HUES6 (cell line): ENCODE results near the gene HTRA3.

ENCODE experiments used
- H3K27ac ChIP-seq: 2 replicates; pipeline ENCODE4 v1.7.0; 2013; ENCODE audit warnings: low read depth, mild to moderate bottlenecking, low read length, inconsistent platforms
- H3K27me3 ChIP-seq: 2 replicates; pipeline ENCODE4 v1.6.1; 2013; ENCODE audit warnings: low read length; ENCODE audit not compliant: control insufficient read depth, insufficient read depth
- H3K36me3 ChIP-seq: 2 replicates; pipeline ENCODE4 v1.6.1; 2013; ENCODE audit warnings: low read length; ENCODE audit not compliant: control insufficient read depth, insufficient read depth
- H3K4me1 ChIP-seq: 2 replicates; pipeline ENCODE4 v1.6.1; 2013; ENCODE audit warnings: low read length; ENCODE audit not compliant: control insufficient read depth, insufficient read depth
- H3K4me3 ChIP-seq: 2 replicates; pipeline ENCODE4 v1.5.1; 2013; ENCODE audit warnings: low read depth, low read length
- H3K9ac ChIP-seq: one replicate; pipeline ENCODE4 v1.6.1; 2013; ENCODE audit warnings: mild to moderate bottlenecking, low read length
- H3K9me3 ChIP-seq: 2 replicates; pipeline ENCODE4 v1.6.1; 2013; ENCODE audit warnings: low read depth, low read length; ENCODE audit not compliant: control insufficient read depth, insufficient read depth

Gene HTRA3

GRCh38 chr4:8270912-8271815, 1.6 kb downstream of the HTRA3 start:
- no peak overlapping the region for H3K4me3 ChIP-seq
- H3K4me1 ChIP-seq: peaks cover 17% of the 10 kb centered on the region
- no peaks in the 10 kb centered on the region for H3K36me3 ChIP-seq
- no peaks in the 10 kb centered on the region for H3K9me3 ChIP-seq
- H3K27me3 ChIP-seq: peaks cover 27% of the 10 kb centered on the region
- H3K9ac ChIP-seq: no peak overlapping the region
- H3K27ac ChIP-seq: no peak overlapping the region

GRCh38 chr4:8271821-8272220, 2.3 kb downstream of the HTRA3 start:
- no peaks in the 10 kb centered on the region for H3K9me3 ChIP-seq
- no peak overlapping the region for H3K4me3 ChIP-seq
- peaks cover 27% of the 10 kb centered on the region for H3K27me3 ChIP-seq
- peaks cover 15% of the 10 kb centered on the region for H3K4me1 ChIP-seq
- no peak overlapping the region for H3K9ac ChIP-seq
- no peak overlapping the region for H3K27ac ChIP-seq
- no peaks in the 10 kb centered on the region for H3K36me3 ChIP-seq

GRCh38 chr4:8272472-8273428, 3.2 kb downstream of the HTRA3 start:
- H3K4me3 ChIP-seq: no peak overlapping the region
- peaks cover 12% of the 10 kb centered on the region for H3K4me1 ChIP-seq

GRCh38 chr4:8273450-8273849, 3.9 kb downstream of the HTRA3 start:
- Histone ChIP-seq H3K27me3 (peaks cover 27% of the 10 kb centered on the region), H3K9me3 (no peaks in the 10 kb centered on the region), H3K9ac (no peak overlapping the region), H3K27ac (no peak overlapping the region), H3K36me3 (no peaks in the 10 kb centered on the region), H3K4me3 (no peak overlapping the region), H3K4me1 (peaks cover 12% of the 10 kb centered on the region)

More at GRCh38 chr4:8272472-8273428, 3.2 kb downstream of the HTRA3 start:
- no peaks in the 10 kb centered on the region for H3K9me3 ChIP-seq
- H3K36me3 ChIP-seq: no peaks in the 10 kb centered on the region
- H3K9ac ChIP-seq: no peak overlapping the region
- H3K27me3 ChIP-seq: peaks cover 27% of the 10 kb centered on the region
- no peak overlapping the region for H3K27ac ChIP-seq

- peaks cover 10% of the 10 kb centered on the region for H3K4me1 ChIP-seq
- H3K4me3 ChIP-seq: no peak overlapping the region
- no peak overlapping the region for H3K9ac ChIP-seq
Observed at GRCh38 chr4:8274066-8274652, 4.6 kb downstream of the HTRA3 start.

GRCh38 chr4:8274765-8275547, 5.4 kb downstream of the HTRA3 start:
- Histone ChIP-seq H3K9ac (no peak overlapping the region), H3K4me3 (no peak overlapping the region), H3K27ac (no peak overlapping the region), H3K4me1 (peaks cover 7% of the 10 kb centered on the region), H3K36me3 (no peaks in the 10 kb centered on the region), H3K9me3 (no peaks in the 10 kb centered on the region), H3K27me3 (peaks cover 22% of the 10 kb centered on the region)

More at GRCh38 chr4:8274066-8274652, 4.6 kb downstream of the HTRA3 start:
- no peaks in the 10 kb centered on the region for H3K36me3 ChIP-seq
- H3K27ac ChIP-seq: no peak overlapping the region
- H3K27me3 ChIP-seq: peaks cover 27% of the 10 kb centered on the region
- H3K9me3 ChIP-seq: no peaks in the 10 kb centered on the region

- H3K9me3 ChIP-seq: no peaks in the 10 kb centered on the region
- H3K27ac ChIP-seq: no peak overlapping the region
- H3K9ac ChIP-seq: no peak overlapping the region
- no peaks in the 10 kb centered on the region for H3K36me3 ChIP-seq
- H3K4me1 ChIP-seq: peaks cover 3% of the 10 kb centered on the region; the same call in 1 of the 2 replicates
- H3K27me3 ChIP-seq: peaks cover 16% of the 10 kb centered on the region
- no peak overlapping the region for H3K4me3 ChIP-seq
Observed at GRCh38 chr4:8275548-8275910, 6.0 kb downstream of the HTRA3 start.

- Histone ChIP-seq H3K4me1 (peaks cover 3% of the 10 kb centered on the region; the same call in 1 of the 2 replicates), H3K27ac (no peak overlapping the region), H3K4me3 (no peak overlapping the region), H3K27me3 (peaks cover 6% of the 10 kb centered on the region), H3K9me3 (no peaks in the 10 kb centered on the region), H3K36me3 (no peaks in the 10 kb centered on the region), H3K9ac (no peak overlapping the region)
Observed at GRCh38 chr4:8276358-8277240, 7.0 kb downstream of the HTRA3 start.

GRCh38 chr4:8277356-8278008, 7.9 kb downstream of the HTRA3 start:
- no peak overlapping the region for H3K27ac ChIP-seq
- peaks cover 3% of the 10 kb centered on the region; the same call in 1 of the 2 replicates for H3K4me1 ChIP-seq
- H3K4me3 ChIP-seq: no peak overlapping the region
- H3K9me3 ChIP-seq: no peaks in the 10 kb centered on the region
- H3K36me3 ChIP-seq: no peaks in the 10 kb centered on the region
- H3K9ac ChIP-seq: no peak overlapping the region
- no peaks in the 10 kb centered on the region; the same call in 1 of the 2 replicates for H3K27me3 ChIP-seq
